Astrocyte (in vitro differentiated cells and primary cell): ENCODE data around the gene LRRC47.

Source experiments
- CTCF ChIP-seq: IDR thresholded peaks from 2 replicates; pipeline ENCODE4 v1.5.1; 2011; ENCODE audit warnings: low read depth, mild to moderate bottlenecking, inconsistent platforms, low read length, moderate library complexity; ENCODE audit not compliant: insufficient read depth
- EZH2 ChIP-seq: IDR thresholded peaks from 2 replicates; pipeline ENCODE4 v1.6.1; 2012; ENCODE audit warnings: mild to moderate bottlenecking, low read length, inconsistent platforms; ENCODE audit not compliant: insufficient read depth

- TF ChIP-seq CTCF: no peak
- TF ChIP-seq EZH2: no peak
These were observed 64.5 kb downstream of the LRRC47 start for GRCh38 chr1:3731583-3732433.
